Activated CD4-positive, alpha-beta memory T cell treated with anti-CD3 and anti-CD28 coated beads, Interleukin-2, amount 10 ng/mL, durations not matched to agents 7 days and 5 days (primary cell): ENCODE data around the gene TMIE. TPM values are rescaled to one million over a fixed set of nuclear protein-coding genes. Genes with fewer than 3 reads are reported as not detected.
A peak's percentile ranks its signal among the peaks of the same experiment; 100 is the strongest.

Experiments
- CTCF ChIA-PET: fragments of 350-600 bp; sonication (Branson Sonifier 250); formaldehyde crosslinking; loops from one replicate; lab custom pipeline; 2021; ENCODE audit warnings: antibody characterized with exemption, inconsistent platforms; lab: Charles Lee
- POLR2A ChIA-PET: fragments of 350-600 bp; sonication (Branson Sonifier 250); formaldehyde crosslinking; loops from one replicate; lab custom pipeline; 2021; ENCODE audit warnings: antibody characterized with exemption; lab: Charles Lee
- DNase-seq: peaks from one replicate; pipeline ENCODE4 v3.0.0-alpha.2; 2020
- H3K27ac Mint-ChIP-seq: one replicate; pipeline ENCODE4 v1.8.0; 2021; ENCODE audit warnings: mild to moderate bottlenecking, mixed read lengths
- H3K27me3 Mint-ChIP-seq: one replicate; pipeline ENCODE4 v1.8.0; 2021; ENCODE audit warnings: mixed read lengths
- H3K36me3 Mint-ChIP-seq: one replicate; pipeline ENCODE4 v1.8.0; 2021; ENCODE audit warnings: low read depth, mixed read lengths
- H3K4me1 Mint-ChIP-seq: one replicate; pipeline ENCODE4 v1.8.0; 2021; ENCODE audit warnings: mixed read lengths
- H3K4me3 Mint-ChIP-seq: one replicate; pipeline ENCODE4 v1.8.0; 2021; ENCODE audit warnings: mild to moderate bottlenecking, mixed read lengths
- H3K9me3 Mint-ChIP-seq: one replicate; pipeline ENCODE4 v1.8.0; 2021; ENCODE audit warnings: mixed read lengths
- total RNA-seq, 2 experiments: library from RNA; stranded (reverse); gene quantifications; one replicate each; pipeline ENCODE4 v1.2.3, GENCODE V29; 2021

The TMIE gene
- total RNA-seq, 2 experiments from 2014 or later, result 0.20 to 0.63 TPM

DNA sequence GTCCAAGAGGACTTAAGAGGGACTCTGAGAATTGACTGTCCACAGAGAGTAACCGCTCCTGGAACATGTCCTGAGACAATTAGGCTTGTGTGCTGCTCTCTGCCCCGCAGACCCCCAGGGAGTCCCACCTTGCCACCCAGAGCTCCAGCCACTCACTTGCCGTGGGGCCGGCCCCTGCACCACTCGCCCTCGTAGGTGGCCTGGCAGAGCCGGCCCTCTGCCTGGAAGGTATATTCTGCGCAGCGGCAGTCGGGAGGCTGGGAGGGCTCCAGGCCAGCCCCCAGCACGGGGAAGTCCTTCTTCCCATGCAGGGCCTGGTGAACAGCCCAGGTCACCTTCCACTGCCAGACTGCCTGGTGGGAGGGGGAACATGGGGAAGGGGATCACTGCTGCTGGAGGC lies 18.2 kb upstream of the TMIE start:
- Mint-ChIP-seq H3K36me3 (no peaks in the 10 kb centered on the region), H3K27me3 (no peaks in the 10 kb centered on the region), H3K4me3 (no peak overlapping the region), H3K4me1 (peaks cover 3% of the 10 kb centered on the region), H3K9me3 (no peaks in the 10 kb centered on the region), H3K27ac (no peak overlapping the region)
- ChIA-PET POLR2A (no interaction called here), CTCF (no interaction called here)
- DNase-seq, result no peak

GRCh38 chr3:46684891-46685290 lies 16.3 kb upstream of the TMIE start:
- H3K27ac Mint-ChIP-seq, result no peak overlapping the region
- H3K4me1 Mint-ChIP-seq, result peaks cover 1% of the 10 kb centered on the region
- ChIA-PET POLR2A (no interaction called here), CTCF (no interaction called here)
- DNase-seq, result no peak
- H3K27me3 Mint-ChIP-seq, result no peaks in the 10 kb centered on the region
- no peaks in the 10 kb centered on the region for H3K9me3 Mint-ChIP-seq
- H3K36me3 Mint-ChIP-seq, result no peaks in the 10 kb centered on the region
- no peak overlapping the region for H3K4me3 Mint-ChIP-seq

DNA sequence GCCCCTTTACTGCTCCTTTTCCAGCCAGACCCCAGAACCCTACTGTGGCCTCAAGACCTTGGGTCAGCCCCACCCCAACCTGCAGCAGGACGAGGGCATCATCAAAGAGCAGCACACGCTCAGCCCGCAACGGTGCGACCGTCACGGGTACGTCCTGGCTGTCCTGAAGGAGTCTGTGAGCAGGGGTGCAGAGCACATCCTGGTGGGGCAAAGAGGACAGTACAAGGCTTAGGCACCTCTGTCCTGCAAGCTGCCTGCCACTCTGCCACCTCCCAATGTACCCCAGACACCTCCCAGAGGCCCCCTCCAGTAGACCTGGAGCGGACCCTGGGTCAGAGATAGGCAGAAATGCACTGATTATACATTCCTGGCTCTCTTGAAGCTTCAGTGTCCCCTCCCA lies 15.7 kb upstream of the TMIE start:
- Mint-ChIP-seq H3K4me1 (peaks cover 4% of the 10 kb centered on the region), H3K9me3 (no peaks in the 10 kb centered on the region), H3K27me3 (no peaks in the 10 kb centered on the region), H3K36me3 (no peaks in the 10 kb centered on the region), H3K27ac (no peak overlapping the region), H3K4me3 (no peak overlapping the region)
- POLR2A ChIA-PET, result no interaction called here
- DNase-seq, result no peak
- CTCF ChIA-PET, result no interaction called here

GRCh38 chr3:46690798-46691197 lies 10.4 kb upstream of the TMIE start:
- CTCF ChIA-PET, result interaction anchor here (1.7 to 2.0 kb wide), 2 partner anchors 17 to 61 kb away, joined by 6 to 8 read pairs; no protein-coding TSS in a partner anchor
- DNase-seq, result no peak
- H3K27ac Mint-ChIP-seq, result no peak overlapping the region
- H3K36me3 Mint-ChIP-seq, result no peaks in the 10 kb centered on the region
- POLR2A ChIA-PET, result interaction anchor here (1.6 kb wide), 1 partner anchor 11 kb away, joined by 3 read pairs; no protein-coding TSS in a partner anchor
- peaks cover 39% of the 10 kb centered on the region for H3K4me1 Mint-ChIP-seq
- no peaks in the 10 kb centered on the region for H3K9me3 Mint-ChIP-seq
- no peak overlapping the region for H3K4me3 Mint-ChIP-seq
- H3K27me3 Mint-ChIP-seq, result peaks cover 14% of the 10 kb centered on the region

DNA sequence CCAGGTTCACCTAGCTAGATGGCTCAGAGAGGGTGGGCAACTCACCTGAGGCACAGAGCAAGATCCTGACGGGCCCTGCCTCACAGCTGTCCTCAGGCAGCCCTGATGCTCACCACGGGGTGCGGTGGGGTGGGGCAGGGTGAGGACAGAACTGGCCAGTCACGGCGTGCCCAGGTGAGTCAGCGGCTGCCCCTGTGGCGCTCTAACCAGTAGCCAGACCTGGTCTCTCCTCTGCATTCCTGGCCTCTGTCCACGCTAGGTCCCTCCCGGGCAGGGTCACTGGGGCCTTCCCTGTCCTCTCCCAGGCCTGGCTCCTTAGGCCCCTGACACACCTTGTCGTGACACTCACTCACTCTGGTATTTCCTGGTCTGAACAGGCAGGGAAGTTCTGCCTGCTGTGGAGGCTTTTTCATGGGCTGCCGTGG lies 8.6 kb upstream of the TMIE start:
- POLR2A ChIA-PET, result no interaction called here
- peaks cover 17% of the 10 kb centered on the region for H3K27me3 Mint-ChIP-seq
- no peak for DNase-seq
- peak overlapping the region; percentile 76 for H3K4me3 Mint-ChIP-seq
- H3K36me3 Mint-ChIP-seq, result no peaks in the 10 kb centered on the region
- H3K4me1 Mint-ChIP-seq, result peaks cover 44% of the 10 kb centered on the region
- H3K27ac Mint-ChIP-seq, result no peak overlapping the region
- CTCF ChIA-PET, result interaction anchor here (1.0 kb wide), 1 partner anchor 230 kb away, joined by 3 read pairs; no protein-coding TSS in a partner anchor
- no peaks in the 10 kb centered on the region for H3K9me3 Mint-ChIP-seq

GRCh38 chr3:46693038-46693891 lies 7.9 kb upstream of the TMIE start, which contains the start of gene ALS2CL:
ALS2CL (minus strand) TSS chr3:46693679; CDS start chr3:46689440, 4,239 bp downstream.
- H3K4me3 Mint-ChIP-seq, result peak within 1 kb of the TSS; percentile 76
- POLR2A ChIA-PET, result no interaction called here
- no peaks in the 10 kb centered on the region for H3K36me3 Mint-ChIP-seq
- H3K27ac Mint-ChIP-seq, result no peak within 1 kb of the TSS
- CTCF ChIA-PET, result interaction anchor here (1.0 kb wide), 1 partner anchor 231 kb away, joined by 3 read pairs; no protein-coding TSS in a partner anchor
- H3K27me3 Mint-ChIP-seq, result peaks cover 19% of the 10 kb centered on the region
- peaks cover 44% of the 10 kb centered on the region for H3K4me1 Mint-ChIP-seq
- H3K9me3 Mint-ChIP-seq, result no peaks in the 10 kb centered on the region
- DNase-seq, result peak; percentile 71

DNA sequence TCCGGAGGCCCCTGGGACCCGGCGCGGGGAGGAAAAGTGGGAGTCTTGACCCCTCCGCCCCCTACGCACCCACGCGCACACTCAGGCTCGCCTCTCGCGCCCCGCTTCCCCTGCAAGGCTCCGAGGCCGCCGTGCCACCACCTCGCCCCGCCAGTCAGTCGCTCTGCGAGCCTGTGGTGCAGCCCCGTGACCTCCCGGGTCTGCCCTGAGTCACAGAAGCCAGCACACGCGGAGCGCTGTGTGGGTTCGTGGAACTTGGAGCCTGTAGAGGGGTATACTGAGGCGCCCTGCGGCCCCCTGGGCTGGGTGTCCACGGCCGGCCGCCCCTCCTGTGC lies 7.3 kb upstream of the TMIE start:
- DNase-seq, result no peak
- H3K4me1 Mint-ChIP-seq, result peaks cover 44% of the 10 kb centered on the region
- POLR2A ChIA-PET, result no interaction called here
- peaks cover 20% of the 10 kb centered on the region for H3K27me3 Mint-ChIP-seq
- no peak overlapping the region for H3K27ac Mint-ChIP-seq
- no peaks in the 10 kb centered on the region for H3K9me3 Mint-ChIP-seq
- H3K4me3 Mint-ChIP-seq, result peak overlapping the region; percentile 48
- CTCF ChIA-PET, result interaction anchor here (2.8 kb wide), 1 partner anchor 205 kb away, joined by 15 read pairs; no protein-coding TSS in a partner anchor
- H3K36me3 Mint-ChIP-seq, result no peaks in the 10 kb centered on the region

- CTCF ChIA-PET, result interaction anchor here (1.6 to 2.8 kb wide), 2 partner anchors 26 to 205 kb away, joined by 5 to 15 read pairs; no protein-coding TSS in a partner anchor
- POLR2A ChIA-PET, result interaction anchor here (0.6 kb wide), 1 partner anchor 1393 kb away, joined by 3 read pairs; no protein-coding TSS in a partner anchor
- no peaks in the 10 kb centered on the region for H3K36me3 Mint-ChIP-seq
- peaks cover 23% of the 10 kb centered on the region for H3K27me3 Mint-ChIP-seq
- H3K27ac Mint-ChIP-seq, result no peak overlapping the region
- H3K4me3 Mint-ChIP-seq, result no peak overlapping the region
- no peaks in the 10 kb centered on the region for H3K9me3 Mint-ChIP-seq
- DNase-seq, result no peak
- peaks cover 44% of the 10 kb centered on the region for H3K4me1 Mint-ChIP-seq
Observed at GRCh38 chr3:46694520-46694919, 6.7 kb upstream of the TMIE start.

DNA sequence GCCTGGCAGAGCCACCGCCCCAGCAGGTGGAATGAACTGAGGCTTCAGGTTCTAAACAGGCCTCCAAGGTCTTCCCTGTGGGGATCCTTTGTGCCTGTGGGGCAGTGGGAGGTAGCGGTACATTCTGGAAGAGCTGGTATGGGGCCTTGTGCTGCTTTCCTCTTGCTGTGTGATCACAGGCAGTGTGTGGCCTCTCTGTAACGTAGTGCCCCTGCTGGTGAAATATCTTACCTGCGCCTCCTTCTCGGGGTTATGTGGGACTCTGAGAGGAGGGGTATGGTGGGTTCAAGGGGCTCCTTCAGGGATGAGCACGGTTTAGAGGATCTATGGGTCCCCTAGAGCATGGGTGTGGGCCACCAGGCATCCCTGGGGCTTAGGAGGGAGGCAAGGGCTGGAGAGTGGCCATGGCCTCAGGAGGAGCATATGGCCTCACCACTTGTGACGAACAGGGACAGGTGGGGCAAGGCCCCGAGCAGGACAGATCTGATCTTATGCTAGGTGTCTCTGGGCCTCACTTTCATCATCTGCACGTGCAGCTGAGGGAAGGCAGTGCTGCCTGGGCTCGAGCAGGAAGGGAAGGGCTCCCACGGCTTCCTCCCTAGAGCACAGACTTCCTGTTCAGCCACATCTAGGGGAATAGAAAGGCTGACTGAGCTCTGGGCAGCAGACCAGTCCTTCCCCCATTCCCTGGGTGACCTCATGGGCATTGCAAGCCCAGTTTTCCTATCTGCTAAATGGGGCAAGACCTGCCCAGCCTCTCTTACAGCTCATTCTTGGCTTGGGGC lies 5.8 kb upstream of the TMIE start:
- peak; percentile 54 for DNase-seq
- peak overlapping the region; percentile 77 for H3K27ac Mint-ChIP-seq
- H3K36me3 Mint-ChIP-seq, result no peaks in the 10 kb centered on the region
- POLR2A ChIA-PET, result interaction anchor here (0.6 to 1.3 kb wide), 2 partner anchors 157 to 1392 kb away, joined by 3 read pairs; no protein-coding TSS in a partner anchor
- peaks cover 28% of the 10 kb centered on the region for H3K27me3 Mint-ChIP-seq
- peak overlapping the region; percentile 24 for H3K4me3 Mint-ChIP-seq
- CTCF ChIA-PET, result interaction anchor here (1.6 to 2.8 kb wide), 3 partner anchors 10 to 206 kb away, joined by 4 to 15 read pairs (median 5); no protein-coding TSS in a partner anchor
- peaks cover 40% of the 10 kb centered on the region for H3K4me1 Mint-ChIP-seq
- H3K9me3 Mint-ChIP-seq, result no peaks in the 10 kb centered on the region

- H3K4me3 Mint-ChIP-seq, result no peak overlapping the region
- H3K4me1 Mint-ChIP-seq, result peaks cover 33% of the 10 kb centered on the region
- no peaks in the 10 kb centered on the region for H3K36me3 Mint-ChIP-seq
- peaks cover 28% of the 10 kb centered on the region for H3K27me3 Mint-ChIP-seq
- no peak for DNase-seq
- ChIA-PET POLR2A (interaction anchor here (1.3 kb wide), 1 partner anchor 157 kb away, joined by 3 read pairs; no protein-coding TSS in a partner anchor), CTCF (interaction anchor here (1.6 to 2.8 kb wide), 3 partner anchors 9 to 207 kb away, joined by 4 to 15 read pairs (median 5); no protein-coding TSS in a partner anchor)
- H3K9me3 Mint-ChIP-seq, result no peaks in the 10 kb centered on the region
- H3K27ac Mint-ChIP-seq, result peak overlapping the region; percentile 77
Observed at GRCh38 chr3:46695962-46696894, 5.0 kb upstream of the TMIE start.

GRCh38 chr3:46699676-46700523 lies 1.3 kb upstream of the TMIE start:
- Mint-ChIP-seq H3K9me3 (no peaks in the 10 kb centered on the region), H3K27ac (no peak overlapping the region), H3K4me1 (peaks cover 14% of the 10 kb centered on the region), H3K27me3 (peaks cover 31% of the 10 kb centered on the region), H3K36me3 (no peaks in the 10 kb centered on the region), H3K4me3 (no peak overlapping the region)
- ChIA-PET POLR2A (no interaction called here), CTCF (interaction anchor here (1.0 kb wide), 1 partner anchor 9 kb away, joined by 3 read pairs; no protein-coding TSS in a partner anchor)
- DNase-seq, result no peak
